Measurements from ENCODE around the gene ATP23. TPM values are rescaled to one million over a fixed set of nuclear protein-coding genes. Genes with fewer than 3 reads are reported as not detected.

The ATP23 gene
- total and polyA plus RNA-seq, 10 of the 15 experiments (the other 5 are each of a cell fraction or from before 2014, with no cell fraction given): 1.6 to 28.1 (median 15.1) TPM

DNA sequence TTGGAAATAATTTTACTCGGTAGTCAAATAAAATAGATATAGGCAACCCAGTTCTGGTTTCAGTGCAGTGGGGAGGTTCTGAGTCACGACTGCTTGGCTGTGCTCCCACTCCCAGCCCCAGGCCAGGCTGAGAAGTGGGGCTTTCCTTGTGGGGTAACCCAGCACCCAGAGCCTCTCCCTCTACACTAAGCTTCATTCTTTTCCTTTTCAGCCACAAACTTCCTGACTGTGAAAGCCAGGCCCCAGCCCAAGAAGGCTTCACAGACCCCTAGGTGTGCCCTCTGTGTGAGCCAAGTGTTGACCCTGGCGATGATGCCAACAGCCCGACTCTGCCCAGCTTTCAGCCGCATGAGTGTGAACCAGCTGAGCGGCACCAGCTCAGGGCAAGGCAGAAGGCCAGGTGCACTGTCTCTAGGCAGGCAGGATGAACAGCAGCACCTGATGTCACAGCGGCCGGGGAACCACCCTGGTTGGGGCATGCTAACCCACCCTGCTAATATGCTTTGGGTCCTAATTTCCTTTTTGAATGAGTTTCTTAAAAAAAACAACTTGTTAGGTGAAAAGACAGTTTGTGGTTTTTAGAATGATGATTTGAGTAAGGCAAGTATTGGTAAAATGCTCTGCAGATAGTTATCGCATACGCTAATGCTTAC, 42.2 kb upstream of the ATP23 start (continued):
- TF ChIP-seq ZBTB33 (IDR thresholded peaks at IDR 0.05) (no peak), TCF12 (IDR thresholded peaks at IDR 0.05; ENCODE audit: low read depth, low read length) (peak; percentile 88), MYB (IDR thresholded peaks at IDR 0.05; ENCODE audit: borderline replicate concordance, low read depth, low read length) (no peak; the same call in 1 of the 2 replicates), EZH2 (IDR thresholded peaks at IDR 0.05; ENCODE audit: borderline replicate concordance, control insufficient read depth, low read depth, low read length) (no peak), YY1 (IDR thresholded peaks at IDR 0.05; ENCODE audit: low read depth, low read length) (no peak), KAT2A (conservative IDR thresholded peaks at IDR 0.05; ENCODE audit: control insufficient read depth, low read depth, low read length) (no peak), RAD51 (IDR thresholded peaks at IDR 0.05) (no peak; the same call in none of the 2 replicates), ZNF622 (IDR thresholded peaks at IDR 0.05) (no peak), FOXM1 (IDR thresholded peaks at IDR 0.05; ENCODE audit: low read depth, low read length) (peak; percentile 82), MEF2B (IDR thresholded peaks at IDR 0.05; ENCODE audit: partially characterized antibody, poor library complexity, severe bottlenecking) (peak; percentile 64), CREB1 (IDR thresholded peaks at IDR 0.05; ENCODE audit: low read depth) (peak; percentile 29), HDAC2 (IDR thresholded peaks at IDR 0.05) (no peak), HCFC1 (IDR thresholded peaks at IDR 0.05; ENCODE audit: low read length) (no peak), SMC3 (IDR thresholded peaks at IDR 0.05; ENCODE audit: borderline replicate concordance, low read length) (no peak), KLF5 (IDR thresholded peaks at IDR 0.05; ENCODE audit: partially characterized antibody) (peak; percentile 54), ETV6 (conservative IDR thresholded peaks at IDR 0.05 in 1 of 2, IDR thresholded peaks at IDR 0.05 in 1 of 2; ENCODE audit: borderline replicate concordance in 1 of 2, low read depth in 1 of 2) (peak in 1 of 2 experiments; percentile 19; a peak in 1 of 4 replicates), PKNOX1 (IDR thresholded peaks at IDR 0.05) (peak; percentile 49; the same call in 1 of the 2 replicates), SREBF2 (IDR thresholded peaks at IDR 0.05; ENCODE audit: low read length) (no peak), GABPA (IDR thresholded peaks at IDR 0.05; ENCODE audit: low read depth) (no peak), NFIC (IDR thresholded peaks at IDR 0.05; ENCODE audit: low read depth, low read length) (peak; percentile 95), POLR2AphosphoS5 (IDR thresholded peaks at IDR 0.05; ENCODE audit: low read length) (0 out of 2 replicates have a peak, but pooled peaks have one; percentile 52)
- TF ChIP-seq, protein P1, sequence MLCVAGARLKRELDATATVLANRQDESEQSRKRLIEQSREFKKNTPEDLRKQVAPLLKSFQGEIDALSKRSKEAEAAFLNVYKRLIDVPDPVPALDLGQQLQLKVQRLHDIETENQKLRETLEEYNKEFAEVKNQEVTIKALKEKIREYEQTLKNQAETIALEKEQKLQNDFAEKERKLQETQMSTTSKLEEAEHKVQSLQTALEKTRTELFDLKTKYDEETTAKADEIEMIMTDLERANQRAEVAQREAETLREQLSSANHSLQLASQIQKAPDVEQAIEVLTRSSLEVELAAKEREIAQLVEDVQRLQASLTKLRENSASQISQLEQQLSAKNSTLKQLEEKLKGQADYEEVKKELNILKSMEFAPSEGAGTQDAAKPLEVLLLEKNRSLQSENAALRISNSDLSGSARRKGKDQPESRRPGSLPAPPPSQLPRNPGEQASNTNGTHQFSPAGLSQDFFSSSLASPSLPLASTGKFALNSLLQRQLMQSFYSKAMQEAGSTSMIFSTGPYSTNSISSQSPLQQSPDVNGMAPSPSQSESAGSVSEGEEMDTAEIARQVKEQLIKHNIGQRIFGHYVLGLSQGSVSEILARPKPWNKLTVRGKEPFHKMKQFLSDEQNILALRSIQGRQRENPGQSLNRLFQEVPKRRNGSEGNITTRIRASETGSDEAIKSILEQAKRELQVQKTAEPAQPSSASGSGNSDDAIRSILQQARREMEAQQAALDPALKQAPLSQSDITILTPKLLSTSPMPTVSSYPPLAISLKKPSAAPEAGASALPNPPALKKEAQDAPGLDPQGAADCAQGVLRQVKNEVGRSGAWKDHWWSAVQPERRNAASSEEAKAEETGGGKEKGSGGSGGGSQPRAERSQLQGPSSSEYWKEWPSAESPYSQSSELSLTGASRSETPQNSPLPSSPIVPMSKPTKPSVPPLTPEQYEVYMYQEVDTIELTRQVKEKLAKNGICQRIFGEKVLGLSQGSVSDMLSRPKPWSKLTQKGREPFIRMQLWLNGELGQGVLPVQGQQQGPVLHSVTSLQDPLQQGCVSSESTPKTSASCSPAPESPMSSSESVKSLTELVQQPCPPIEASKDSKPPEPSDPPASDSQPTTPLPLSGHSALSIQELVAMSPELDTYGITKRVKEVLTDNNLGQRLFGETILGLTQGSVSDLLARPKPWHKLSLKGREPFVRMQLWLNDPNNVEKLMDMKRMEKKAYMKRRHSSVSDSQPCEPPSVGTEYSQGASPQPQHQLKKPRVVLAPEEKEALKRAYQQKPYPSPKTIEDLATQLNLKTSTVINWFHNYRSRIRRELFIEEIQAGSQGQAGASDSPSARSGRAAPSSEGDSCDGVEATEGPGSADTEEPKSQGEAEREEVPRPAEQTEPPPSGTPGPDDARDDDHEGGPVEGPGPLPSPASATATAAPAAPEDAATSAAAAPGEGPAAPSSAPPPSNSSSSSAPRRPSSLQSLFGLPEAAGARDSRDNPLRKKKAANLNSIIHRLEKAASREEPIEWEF (IDR thresholded peaks at IDR 0.05; ENCODE audit: insufficient replicate concordance, low read depth, low read length): no peak
- TF ChIP-seq, protein P2, sequence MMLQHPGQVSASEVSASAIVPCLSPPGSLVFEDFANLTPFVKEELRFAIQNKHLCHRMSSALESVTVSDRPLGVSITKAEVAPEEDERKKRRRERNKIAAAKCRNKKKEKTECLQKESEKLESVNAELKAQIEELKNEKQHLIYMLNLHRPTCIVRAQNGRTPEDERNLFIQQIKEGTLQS (IDR thresholded peaks at IDR 0.05; ENCODE audit: borderline replicate concordance, extremely low read depth, low read depth, low read length): no peak
